GM19463 (cell line): ENCODE results near the gene RARA.
"Not testable (repeated sequence)": the region's sequence is repeated elsewhere in the genome, so short reads cannot be mapped to it uniquely, and the experiment has no call there.

Experiments used
- ATAC-seq: cut with Tn5 transposase; IDR thresholded peaks from one replicate; pipeline ENCODE4 v1.9.1; 2021; ENCODE audit warnings: mild to moderate bottlenecking, moderate library complexity; ENCODE audit not compliant: unreplicated experiment

Gene RARA

GRCh38 chr17:40355804-40356758, 47.1 kb downstream of the RARA start:
- ATAC-seq, result no peak

- no peak for ATAC-seq
Observed at GRCh38 chr17:40356990-40357881, 48.3 kb downstream of the RARA start.

DNA sequence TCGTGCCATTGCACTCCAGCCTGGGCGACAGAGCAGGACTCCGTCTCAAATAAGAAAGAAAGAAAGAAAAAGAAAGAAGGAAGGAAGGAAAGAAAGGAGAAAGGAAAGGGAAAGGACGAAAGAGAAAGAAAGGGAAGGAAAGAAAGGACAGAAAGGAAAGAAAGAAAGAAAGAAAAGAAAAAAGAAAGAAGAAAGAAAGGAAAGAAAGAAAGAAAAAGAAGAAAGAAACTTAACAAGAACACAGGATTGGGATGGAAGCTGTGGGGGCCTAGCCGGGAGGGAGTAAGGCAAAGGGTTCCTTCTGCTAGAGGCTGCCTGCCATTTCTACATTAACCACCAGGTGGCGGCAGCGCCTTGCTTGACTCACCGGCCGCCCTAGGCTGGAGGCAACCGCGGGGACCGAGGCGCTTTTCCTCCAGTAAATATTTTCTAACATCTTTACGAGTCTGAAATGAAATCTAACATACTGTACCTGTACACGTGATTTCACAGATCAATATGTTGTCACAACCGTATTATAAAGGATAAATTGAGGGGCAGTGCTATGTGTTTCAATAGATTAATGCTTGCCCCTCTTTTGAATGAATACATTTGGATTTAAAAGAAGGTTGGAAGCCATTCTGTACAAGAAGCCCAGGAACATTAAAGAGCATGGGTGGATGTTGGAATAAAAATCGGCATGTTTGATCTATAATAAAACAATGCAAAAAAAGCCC, 49.5 kb downstream of the RARA start:
- no peak for ATAC-seq

DNA sequence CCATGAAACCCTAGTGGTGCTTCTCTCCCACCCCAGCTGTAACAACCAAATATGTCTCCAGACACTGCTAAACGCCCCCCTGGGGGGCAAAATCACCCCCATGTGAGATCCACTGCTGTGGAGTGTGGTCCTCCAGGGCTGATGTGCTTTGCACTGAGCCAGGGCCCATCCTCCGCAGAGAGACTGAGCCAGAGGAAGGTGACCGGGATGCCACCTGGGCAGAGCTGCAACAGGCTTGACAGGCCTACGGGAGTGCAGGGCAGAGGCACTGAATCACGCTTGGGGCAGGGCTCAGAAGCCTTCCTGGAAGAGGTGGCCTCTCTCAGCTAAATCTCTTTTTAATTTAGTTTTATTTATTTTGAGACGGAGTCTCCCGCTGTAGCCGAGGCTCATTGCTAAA, 51.1 kb downstream of the RARA start:
- no peak for ATAC-seq

DNA sequence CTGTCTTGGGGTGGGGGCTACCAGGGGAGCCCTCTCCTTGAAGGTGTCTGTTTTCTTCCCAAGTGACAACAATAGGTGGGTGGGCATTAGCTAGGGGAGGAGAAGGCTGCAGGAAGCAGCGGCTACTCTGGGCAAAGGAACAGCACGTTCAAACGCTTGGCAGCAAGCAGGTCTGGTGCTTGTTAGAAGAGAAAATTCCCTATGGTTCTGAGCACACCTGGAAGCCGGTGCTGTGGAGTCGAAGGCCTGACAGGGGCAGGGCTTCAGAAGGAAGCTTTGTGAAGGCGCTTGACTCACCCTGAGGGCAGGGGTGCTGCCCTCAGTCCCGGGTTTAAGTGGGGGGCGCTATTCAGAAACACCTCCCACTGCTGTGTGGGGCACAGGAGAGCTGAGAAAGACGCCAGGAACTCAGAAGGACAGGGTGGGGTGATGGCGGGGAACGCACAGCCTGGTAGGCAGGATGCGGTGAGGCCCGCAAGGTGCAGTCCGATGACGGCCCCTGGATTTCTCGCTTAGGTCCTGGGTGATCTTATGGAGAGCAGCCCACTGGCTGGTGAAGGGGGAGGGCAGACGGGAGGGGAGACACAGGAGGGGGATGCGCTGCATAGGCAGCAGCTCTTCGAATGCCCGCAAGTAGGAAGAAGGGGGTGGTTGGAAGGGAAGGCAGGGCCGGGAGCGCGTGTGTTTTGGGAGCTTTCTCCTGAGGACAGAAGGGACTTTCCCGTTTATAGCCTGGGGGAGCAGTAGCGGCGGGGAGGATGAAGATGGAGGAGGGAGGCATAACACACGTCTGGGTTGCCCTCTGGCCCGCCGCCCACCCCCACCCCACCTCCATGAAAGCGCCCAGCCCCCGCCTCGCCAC, 52.3 kb downstream of the RARA start:
- no peak for ATAC-seq

- no peak for ATAC-seq
Observed at GRCh38 chr17:40361925-40362695, 53.1 kb downstream of the RARA start.

- peak; percentile 68 for ATAC-seq
Observed at GRCh38 chr17:40362696-40363110, 53.7 kb downstream of the RARA start.

- ATAC-seq, result peak; percentile 28
Observed at GRCh38 chr17:40363111-40363827, 54.3 kb downstream of the RARA start.

GRCh38 chr17:40364121-40364861, 55.3 kb downstream of the RARA start, which contains the start of gene GJD3:
Gene GJD3, minus strand, starts transcription at chr17:40364737. Its CDS starts 922 bp downstream, at chr17:40363815.
- ATAC-seq, result no peak

DNA sequence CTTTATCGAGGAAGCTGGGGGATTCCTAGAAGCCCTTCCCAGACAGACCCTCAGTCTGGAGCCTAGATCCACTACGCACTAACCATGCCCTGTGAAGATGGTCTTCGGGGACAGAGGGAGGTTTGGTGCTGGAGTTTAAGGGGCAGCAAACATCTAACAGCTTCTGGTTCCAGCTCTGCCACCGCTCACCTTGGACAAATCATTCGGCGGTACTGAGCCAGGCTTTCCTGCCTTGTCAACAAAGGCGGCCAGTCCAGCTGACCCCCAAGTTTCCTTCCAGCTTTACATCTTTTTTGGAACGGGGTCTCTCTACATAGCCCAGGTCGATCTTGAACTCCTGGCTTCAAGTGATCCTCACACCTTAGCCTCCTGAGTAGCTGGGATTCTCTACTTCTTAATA, 55.9 kb downstream of the RARA start:
- no peak for ATAC-seq

- ATAC-seq, result no peak
Observed at GRCh38 chr17:40366076-40366860, 57.3 kb downstream of the RARA start.

DNA sequence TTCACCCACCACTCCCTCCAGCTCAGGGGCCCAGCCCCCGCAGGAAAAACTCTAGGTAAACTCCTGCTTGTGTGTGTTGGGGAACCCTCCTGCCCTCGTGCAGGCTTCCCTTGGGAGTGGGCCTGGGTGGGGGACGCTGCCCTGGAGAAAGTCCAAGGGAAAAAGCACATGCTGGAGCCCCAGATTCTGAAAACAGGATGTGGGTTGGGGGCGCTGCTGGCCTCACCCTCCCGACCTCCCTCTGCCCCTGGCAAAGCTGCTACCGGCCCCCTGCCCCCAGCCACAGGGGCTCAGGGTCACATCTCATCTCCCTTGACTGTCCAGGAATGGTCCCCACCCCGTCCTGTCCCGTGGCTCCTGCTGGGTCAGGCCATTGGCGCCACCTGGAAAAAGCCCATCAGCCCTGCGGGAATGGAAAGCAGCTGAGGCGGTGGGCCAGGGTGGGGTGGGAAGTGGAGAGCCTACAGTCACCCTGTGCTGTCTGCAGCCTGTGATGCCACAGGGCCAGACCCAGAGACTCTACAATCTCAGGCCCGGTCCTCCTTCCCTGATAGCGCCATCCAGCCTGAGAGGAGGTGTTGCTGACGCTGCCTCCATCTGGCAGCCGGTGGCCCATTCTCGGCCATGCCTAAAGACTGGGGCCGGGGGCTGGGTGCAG, 58.0 kb downstream of the RARA start:
- ATAC-seq, result no peak

GRCh38 chr17:40367728-40368127, 58.7 kb downstream of the RARA start:
- not testable (repeated sequence) for ATAC-seq

- no peak for ATAC-seq
Observed at GRCh38 chr17:40369923-40370322, 60.9 kb downstream of the RARA start.

DNA sequence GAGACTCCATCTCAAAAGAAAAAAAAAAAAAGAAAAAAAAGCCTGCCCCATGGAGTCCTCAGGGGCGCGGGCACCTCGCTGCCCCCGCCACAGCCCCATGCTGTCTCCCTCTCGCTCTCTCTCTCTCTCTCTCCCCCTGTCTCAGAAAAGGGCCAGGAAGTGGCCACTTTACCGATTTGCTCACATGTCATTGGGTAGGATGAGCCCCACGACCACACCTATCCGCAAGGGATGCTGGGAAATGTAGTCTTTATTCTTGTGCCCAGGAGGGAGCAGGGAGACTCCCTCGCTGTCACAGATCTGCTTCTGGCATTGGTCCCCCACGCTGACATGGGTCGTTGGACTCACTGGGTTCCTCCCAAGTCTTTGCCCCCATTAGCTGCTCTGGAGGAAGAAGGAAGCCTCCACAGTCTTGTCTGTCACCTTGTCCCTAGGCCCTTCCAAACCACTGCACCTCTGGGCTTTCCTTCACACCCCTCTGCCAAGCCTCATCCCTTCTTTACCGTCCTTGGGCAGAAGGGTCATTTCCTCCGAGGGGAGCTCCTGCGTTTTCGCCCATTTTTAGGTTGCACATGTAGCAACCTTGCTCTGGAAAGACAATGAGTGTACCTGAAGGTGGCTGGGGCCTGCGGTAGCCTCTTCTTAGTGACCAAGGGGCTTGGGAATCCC, 62.4 kb downstream of the RARA start:
- no peak for ATAC-seq

DNA sequence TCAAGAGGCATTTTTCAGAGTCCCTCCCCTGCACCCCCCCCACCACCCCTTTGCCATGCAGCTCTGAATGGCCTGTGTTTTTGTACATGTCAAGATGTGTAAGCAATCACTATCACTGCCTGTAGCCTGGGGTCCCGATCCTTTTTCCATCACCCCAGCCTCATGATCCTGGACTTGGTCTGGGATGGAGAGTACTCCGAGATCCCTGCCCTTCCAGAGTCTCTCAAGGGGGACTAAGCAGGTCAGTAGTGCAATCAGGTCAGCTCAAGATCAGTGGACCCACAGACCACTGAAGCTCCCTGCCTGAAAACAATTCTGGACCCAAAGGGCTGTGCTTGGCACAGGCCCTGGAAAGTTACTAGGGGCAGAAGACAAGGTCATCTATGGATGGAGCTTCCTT, 63.1 kb downstream of the RARA start:
- ATAC-seq, result no peak
